NCI-H146 treated with DMSO at 0.1 percent for 48 hours (cell line): ENCODE data around the gene SNX20.

ENCODE experiments used
- DNase-seq: peaks from one replicate; lab custom pipeline; 2025; ENCODE audit not compliant: unreplicated experiment; lab: John Stamatoyannopoulos, UW

The SNX20 gene

GRCh38 chr16:50637716-50638602 is 43.2 kb downstream of the SNX20 start:
- DNase-seq, result no peak

- DNase-seq, result no peak
Measured at GRCh38 chr16:50636753-50637374, 44.2 kb downstream of the SNX20 start.

- DNase-seq, result no peak
Measured at GRCh38 chr16:50635505-50636392, 45.4 kb downstream of the SNX20 start.

- no peak for DNase-seq
Measured at GRCh38 chr16:50634947-50635346, 46.2 kb downstream of the SNX20 start.

- no peak for DNase-seq
Measured at GRCh38 chr16:50634090-50634489, 47.0 kb downstream of the SNX20 start.

GRCh38 chr16:50632927-50633800 is 47.9 kb downstream of the SNX20 start:
- no peak for DNase-seq

GRCh38 chr16:50631985-50632576 is 49.0 kb downstream of the SNX20 start:
- no peak for DNase-seq

- DNase-seq, result no peak
Measured at GRCh38 chr16:50631249-50631984, 49.7 kb downstream of the SNX20 start.

GRCh38 chr16:50630394-50631020 is 50.6 kb downstream of the SNX20 start:
- DNase-seq, result no peak

- no peak for DNase-seq
Measured at GRCh38 chr16:50629334-50629733, 51.8 kb downstream of the SNX20 start.

- no peak for DNase-seq
Measured at GRCh38 chr16:50628156-50628802, 52.8 kb downstream of the SNX20 start.

- DNase-seq, result no peak
Measured at GRCh38 chr16:50627419-50627818, 53.7 kb downstream of the SNX20 start.

- DNase-seq, result no peak
Measured at GRCh38 chr16:50626868-50627267, 54.2 kb downstream of the SNX20 start.

- no peak for DNase-seq
Measured at GRCh38 chr16:50625374-50625773, 55.7 kb downstream of the SNX20 start.

- no peak for DNase-seq
Measured at GRCh38 chr16:50624449-50624970, 56.6 kb downstream of the SNX20 start.

GRCh38 chr16:50622643-50623369 is 58.3 kb downstream of the SNX20 start:
- DNase-seq, result no peak

GRCh38 chr16:50622029-50622428 is 59.1 kb downstream of the SNX20 start:
- no peak for DNase-seq
